ENCODE data around the gene SNTG2. TPM values are rescaled to one million over a fixed set of nuclear protein-coding genes. Genes with fewer than 3 reads are reported as not detected.

SNTG2 gene
- total RNA-seq, 4 donors from 2014 or later: 3.3 to 7.4 (median 4.5) TPM

DNA sequence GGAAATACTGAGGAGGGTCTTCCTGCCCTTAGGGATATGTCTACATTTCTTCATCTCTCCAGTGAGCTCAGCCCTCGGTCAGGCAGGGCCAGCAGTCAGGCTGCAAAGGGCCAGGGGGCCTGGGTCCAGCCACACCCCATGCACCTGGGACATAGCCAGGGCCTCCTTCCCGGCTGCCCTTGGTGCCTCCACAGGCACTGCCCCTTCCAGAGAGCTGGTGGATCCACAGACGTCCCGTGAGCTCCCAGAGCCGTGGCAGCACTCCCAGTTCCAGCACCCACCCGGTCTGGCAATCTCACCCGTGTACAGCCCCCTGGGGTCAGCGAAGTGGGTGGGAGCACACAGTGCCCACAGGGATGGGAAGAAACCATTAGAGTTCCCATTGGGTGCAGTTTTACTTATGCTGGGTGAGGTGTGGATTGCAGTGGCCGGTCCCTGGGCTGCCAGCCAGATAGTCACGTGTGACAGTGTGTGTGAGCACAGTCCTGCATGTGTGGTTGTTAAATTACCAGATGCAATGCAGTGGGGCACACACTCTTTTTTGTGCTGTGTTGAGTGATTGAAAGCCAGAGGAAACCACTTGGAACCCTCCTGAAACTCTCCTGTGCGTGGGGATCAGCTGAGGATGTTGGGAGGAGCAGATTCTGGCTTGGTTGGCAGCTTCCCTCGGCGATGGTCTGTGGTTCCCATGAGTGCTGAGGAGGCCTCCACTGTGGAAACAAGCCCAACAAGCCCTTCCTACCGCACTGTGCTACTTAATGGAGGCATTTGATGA lies 131.0 kb downstream of the SNTG2 start:
- H3K4me3 ChIP-seq: no peak overlapping the region
- intact Hi-C loops (cut with DNase I): no loop called here
- peak; percentile 91 for DNase-seq (ENCODE audit: extremely low spot score)
- no peaks in the 10 kb centered on the region for H3K36me3 ChIP-seq
- no peaks in the 10 kb centered on the region for H3K9me3 ChIP-seq
- 56% methylated on average over 11 of the region's 14 CpGs for WGBS
- H3K27ac ChIP-seq (replicated peaks in 1 of 4): no peak overlapping the region
- peaks cover 0 to 6% (median 0%) of the 10 kb centered on the region in 4 donors for H3K4me1 ChIP-seq
- TF ChIP-seq POLR2AphosphoS5 (IDR thresholded peaks at IDR 0.05) (no peak), POLR2A (IDR thresholded peaks at IDR 0.05; ENCODE audit: low read depth) (no peak), EP300 (IDR thresholded peaks at IDR 0.05) (no peak)
- TF ChIP-seq, protein P1, sequence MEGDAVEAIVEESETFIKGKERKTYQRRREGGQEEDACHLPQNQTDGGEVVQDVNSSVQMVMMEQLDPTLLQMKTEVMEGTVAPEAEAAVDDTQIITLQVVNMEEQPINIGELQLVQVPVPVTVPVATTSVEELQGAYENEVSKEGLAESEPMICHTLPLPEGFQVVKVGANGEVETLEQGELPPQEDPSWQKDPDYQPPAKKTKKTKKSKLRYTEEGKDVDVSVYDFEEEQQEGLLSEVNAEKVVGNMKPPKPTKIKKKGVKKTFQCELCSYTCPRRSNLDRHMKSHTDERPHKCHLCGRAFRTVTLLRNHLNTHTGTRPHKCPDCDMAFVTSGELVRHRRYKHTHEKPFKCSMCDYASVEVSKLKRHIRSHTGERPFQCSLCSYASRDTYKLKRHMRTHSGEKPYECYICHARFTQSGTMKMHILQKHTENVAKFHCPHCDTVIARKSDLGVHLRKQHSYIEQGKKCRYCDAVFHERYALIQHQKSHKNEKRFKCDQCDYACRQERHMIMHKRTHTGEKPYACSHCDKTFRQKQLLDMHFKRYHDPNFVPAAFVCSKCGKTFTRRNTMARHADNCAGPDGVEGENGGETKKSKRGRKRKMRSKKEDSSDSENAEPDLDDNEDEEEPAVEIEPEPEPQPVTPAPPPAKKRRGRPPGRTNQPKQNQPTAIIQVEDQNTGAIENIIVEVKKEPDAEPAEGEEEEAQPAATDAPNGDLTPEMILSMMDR (IDR thresholded peaks at IDR 0.05): no peak
- peaks cover 0 to 17% (median 0%) of the 10 kb centered on the region in 4 donors for H3K27me3 ChIP-seq

DNA sequence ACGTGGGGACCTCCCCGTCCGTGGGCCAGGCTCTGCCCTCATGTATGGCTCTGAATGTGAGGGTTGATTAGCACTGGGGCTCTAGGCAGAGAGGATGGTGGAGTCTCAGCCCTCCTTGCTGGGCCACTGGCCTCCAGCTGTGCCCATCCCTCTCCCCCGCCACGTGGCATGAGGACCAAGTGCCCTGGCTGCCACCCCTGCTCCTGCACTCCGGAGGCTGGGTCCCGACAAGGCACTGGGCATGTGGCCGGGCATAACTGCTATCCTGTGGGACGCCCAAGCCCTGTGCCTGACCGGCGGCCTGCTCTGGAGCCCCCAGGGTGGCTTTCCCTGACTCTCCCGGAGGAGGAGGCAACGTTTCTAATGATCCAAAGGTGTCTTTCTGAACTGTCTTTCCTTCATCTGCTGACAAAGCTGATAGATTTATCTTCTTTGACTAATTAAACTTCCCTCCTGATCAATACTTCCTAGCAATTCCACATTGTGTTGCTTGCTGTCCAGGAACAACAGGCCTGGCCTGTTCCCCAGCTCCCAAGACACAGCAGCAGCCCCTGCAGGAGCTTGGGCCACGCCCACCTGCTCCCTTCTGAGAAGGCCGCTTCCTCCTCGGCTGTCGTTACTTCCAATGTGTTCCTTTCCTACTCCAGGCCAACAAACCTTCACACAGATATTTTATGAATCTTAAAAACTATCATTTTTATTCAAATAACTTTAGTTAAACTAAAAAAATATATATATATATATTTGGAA lies 132.0 kb downstream of the SNTG2 start:
- peak; percentile 89 for DNase-seq (ENCODE audit: extremely low spot score)
- Histone ChIP-seq H3K4me3 (no peak overlapping the region), H3K36me3 (no peaks in the 10 kb centered on the region), H3K27me3 (peaks cover 0 to 17% (median 0%) of the 10 kb centered on the region in 4 donors), H3K27ac (replicated peaks in 1 of 4) (no peak overlapping the region), H3K9me3 (no peaks in the 10 kb centered on the region), H3K4me1 (peaks cover 0 to 6% (median 0%) of the 10 kb centered on the region in 4 donors)
- 86% methylated on average over 9 of the region's 17 CpGs for WGBS
- TF ChIP-seq POLR2A (IDR thresholded peaks at IDR 0.05; ENCODE audit: low read depth) (no peak), POLR2AphosphoS5 (IDR thresholded peaks at IDR 0.05) (no peak), EP300 (IDR thresholded peaks at IDR 0.05) (no peak)
- TF ChIP-seq, protein P1 (IDR thresholded peaks at IDR 0.05): no peak
- intact Hi-C loops (cut with DNase I): no loop called here

DNA sequence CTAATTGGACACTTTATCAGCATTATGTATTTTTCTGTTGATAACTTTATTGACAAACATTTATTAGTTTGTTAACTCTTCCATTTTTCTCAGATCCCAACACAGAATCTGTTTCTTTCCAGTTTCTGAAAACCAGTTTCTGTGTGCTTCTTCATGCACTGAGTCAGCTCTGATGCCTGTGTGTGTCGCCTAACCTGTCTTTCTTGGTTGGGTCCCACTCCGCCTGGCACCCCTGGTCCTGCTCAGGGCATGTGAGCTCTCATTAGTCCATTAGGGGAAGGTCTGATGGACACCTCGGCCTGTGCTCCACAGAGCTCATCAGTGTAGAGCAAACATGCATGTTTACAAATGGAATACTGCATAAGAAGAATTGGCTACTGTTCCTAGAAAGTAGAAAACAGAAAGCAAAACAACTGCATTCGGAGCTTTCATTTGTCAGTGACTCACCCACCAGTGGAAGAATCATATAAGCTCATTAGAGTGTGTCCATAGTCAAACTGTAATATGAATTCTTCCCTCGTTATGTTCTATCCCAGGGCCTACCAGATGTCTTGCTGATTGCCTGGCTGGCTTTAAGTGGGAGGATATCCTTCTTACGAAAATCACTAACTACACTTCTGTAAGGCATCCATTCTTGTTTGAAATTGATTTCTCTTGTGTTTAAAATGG lies 137.7 kb downstream of the SNTG2 start:
- H3K27ac ChIP-seq (replicated peaks in 1 of 4): no peak overlapping the region
- H3K9me3 ChIP-seq: no peaks in the 10 kb centered on the region
- 77% methylated on average over 6 of the region's 6 CpGs for whole genome bisulfite sequencing
- H3K27me3 ChIP-seq: no peaks in the 10 kb centered on the region
- H3K4me1 ChIP-seq: no peaks in the 10 kb centered on the region
- H3K36me3 ChIP-seq: no peaks in the 10 kb centered on the region
- TF ChIP-seq, protein P1 (IDR thresholded peaks at IDR 0.05): no peak
- TF ChIP-seq EP300 (IDR thresholded peaks at IDR 0.05) (no peak), POLR2AphosphoS5 (IDR thresholded peaks at IDR 0.05) (no peak), POLR2A (IDR thresholded peaks at IDR 0.05; ENCODE audit: low read depth) (no peak)
- no peak for DNase-seq (ENCODE audit: extremely low spot score)
- H3K4me3 ChIP-seq: no peak overlapping the region
- intact Hi-C loops (cut with DNase I): no loop called here

DNA sequence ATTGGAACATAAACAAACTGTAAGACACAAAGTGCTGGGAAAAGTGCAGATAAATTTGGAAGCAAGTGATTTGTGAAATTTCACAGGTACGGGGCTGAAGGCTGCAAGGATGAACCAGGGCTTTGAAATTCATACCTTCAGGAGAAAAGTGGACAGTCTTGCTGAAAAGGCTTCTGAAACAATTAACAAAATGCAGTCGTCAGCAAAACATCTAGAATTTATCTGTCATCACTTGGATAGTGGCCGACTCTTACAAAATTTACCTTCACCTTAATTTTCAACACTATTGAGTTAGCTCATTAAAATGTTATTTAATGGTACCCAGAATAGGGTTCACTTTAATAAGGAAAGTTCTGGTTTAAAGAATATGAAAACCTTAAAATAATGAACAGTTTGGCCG lies 138.3 kb downstream of the SNTG2 start:
- no peak for DNase-seq (ENCODE audit: extremely low spot score)

More for the DNA sequence above, 138.3 kb downstream of the SNTG2 start:
- intact Hi-C loops (cut with DNase I): no loop called here
- Histone ChIP-seq H3K4me1 (no peaks in the 10 kb centered on the region), H3K36me3 (no peaks in the 10 kb centered on the region), H3K4me3 (no peak overlapping the region), H3K27ac (replicated peaks in 1 of 4) (no peak overlapping the region), H3K27me3 (no peaks in the 10 kb centered on the region), H3K9me3 (no peaks in the 10 kb centered on the region)
- TF ChIP-seq EP300 (IDR thresholded peaks at IDR 0.05) (no peak), POLR2AphosphoS5 (IDR thresholded peaks at IDR 0.05) (no peak), POLR2A (IDR thresholded peaks at IDR 0.05; ENCODE audit: low read depth) (no peak)
- TF ChIP-seq, protein P1 (IDR thresholded peaks at IDR 0.05): no peak
- WGBS: 61% methylated on average over 4 of the region's 4 CpGs

Measured in esophagus muscularis mucosa (tissue), 4 donors.